ENCODE measurements around the gene SH3BGRL3. TPM values are rescaled to one million over a fixed set of nuclear protein-coding genes. Genes with fewer than 3 reads are reported as not detected.

The SH3BGRL3 gene
- total RNA-seq, 2 donors from 2014 or later, result 361 to 435 TPM

- Mint-ChIP-seq H3K27ac (no peak overlapping the region), H3K4me1 (peaks cover 4% of the 10 kb centered on the region), H3K4me3 (no peak overlapping the region), H3K36me3 (ENCODE audit: low read depth) (peaks cover 8% of the 10 kb centered on the region), H3K27me3 (no peaks in the 10 kb centered on the region)
- no peak for ATAC-seq
- H3K9me3 ChIP-seq (ENCODE audit: control insufficient read depth, low read length, poor library complexity, severe bottlenecking), result peaks cover 3% of the 10 kb centered on the region
- no peak for DNase-seq
Measured at GRCh38 chr1:26265405-26265804, 14.5 kb upstream of the SH3BGRL3 start.

GRCh38 chr1:26268290-26269197 lies 11.3 kb upstream of the SH3BGRL3 start:
- ATAC-seq (no peak), DNase-seq (no peak)
- Mint-ChIP-seq H3K4me3 (no peak overlapping the region), H3K36me3 (ENCODE audit: low read depth) (peaks cover 13% of the 10 kb centered on the region), H3K4me1 (peaks cover 4% of the 10 kb centered on the region), H3K27me3 (no peaks in the 10 kb centered on the region), H3K27ac (no peak overlapping the region)
- H3K9me3 ChIP-seq (ENCODE audit: control insufficient read depth, low read length, poor library complexity, severe bottlenecking), result peaks cover 3% of the 10 kb centered on the region

GRCh38 chr1:26269198-26269550 lies 10.7 kb upstream of the SH3BGRL3 start:
- Mint-ChIP-seq H3K4me3 (no peak overlapping the region), H3K27me3 (no peaks in the 10 kb centered on the region), H3K4me1 (peaks cover 4% of the 10 kb centered on the region), H3K27ac (no peak overlapping the region), H3K36me3 (ENCODE audit: low read depth) (peaks cover 13% of the 10 kb centered on the region)
- H3K9me3 ChIP-seq (ENCODE audit: control insufficient read depth, low read length, poor library complexity, severe bottlenecking), result peaks cover 3% of the 10 kb centered on the region
- no peak for ATAC-seq
- DNase-seq, result no peak

GRCh38 chr1:26274801-26275425 lies 5.0 kb upstream of the SH3BGRL3 start:
- DNase-seq (no peak), ATAC-seq (no peak)
- Mint-ChIP-seq H3K27me3 (no peaks in the 10 kb centered on the region), H3K4me3 (no peak overlapping the region), H3K36me3 (ENCODE audit: low read depth) (peaks cover 11% of the 10 kb centered on the region), H3K4me1 (peaks cover 36% of the 10 kb centered on the region), H3K27ac (peak overlapping the region; percentile 97)
- H3K9me3 ChIP-seq (ENCODE audit: control insufficient read depth, low read length, poor library complexity, severe bottlenecking), result no peaks in the 10 kb centered on the region

GRCh38 chr1:26275580-26276431 lies 4.1 kb upstream of the SH3BGRL3 start:
- Mint-ChIP-seq H3K4me1 (peaks cover 39% of the 10 kb centered on the region), H3K27ac (peak overlapping the region; percentile 97), H3K4me3 (peak overlapping the region; percentile 90), H3K27me3 (no peaks in the 10 kb centered on the region), H3K36me3 (ENCODE audit: low read depth) (peaks cover 14% of the 10 kb centered on the region)
- peak; percentile 62 to 76 (median 62) for DNase-seq
- ATAC-seq, result peak; percentile 64
- H3K9me3 ChIP-seq (ENCODE audit: control insufficient read depth, low read length, poor library complexity, severe bottlenecking), result no peaks in the 10 kb centered on the region

GRCh38 chr1:26276432-26276838 lies 3.5 kb upstream of the SH3BGRL3 start:
- peaks cover 45% of the 10 kb centered on the region for H3K4me1 Mint-ChIP-seq
- H3K36me3 Mint-ChIP-seq (ENCODE audit: low read depth), result peaks cover 17% of the 10 kb centered on the region
- H3K9me3 ChIP-seq (ENCODE audit: control insufficient read depth, low read length, poor library complexity, severe bottlenecking), result no peaks in the 10 kb centered on the region
- DNase-seq (no peak), ATAC-seq (no peak)
- peak overlapping the region; percentile 97 for H3K27ac Mint-ChIP-seq
- H3K27me3 Mint-ChIP-seq, result no peaks in the 10 kb centered on the region
- peak overlapping the region; percentile 52 for H3K4me3 Mint-ChIP-seq

- peaks cover 50% of the 10 kb centered on the region for H3K4me1 Mint-ChIP-seq
- peak overlapping the region; percentile 97 for H3K27ac Mint-ChIP-seq
- peaks cover 12% of the 10 kb centered on the region for H3K36me3 Mint-ChIP-seq (ENCODE audit: low read depth)
- peak overlapping the region; percentile 5 for H3K4me3 Mint-ChIP-seq
- ATAC-seq (no peak), DNase-seq (no peak)
- no peaks in the 10 kb centered on the region for H3K9me3 ChIP-seq (ENCODE audit: control insufficient read depth, low read length, poor library complexity, severe bottlenecking)
- no peaks in the 10 kb centered on the region for H3K27me3 Mint-ChIP-seq
Measured at GRCh38 chr1:26277261-26277661, 2.6 kb upstream of the SH3BGRL3 start.

- no peaks in the 10 kb centered on the region for H3K9me3 ChIP-seq (ENCODE audit: control insufficient read depth, low read length, poor library complexity, severe bottlenecking)
- H3K4me1 Mint-ChIP-seq, result peaks cover 54% of the 10 kb centered on the region
- peaks cover 11% of the 10 kb centered on the region for H3K36me3 Mint-ChIP-seq (ENCODE audit: low read depth)
- peak overlapping the region; percentile 97 for H3K27ac Mint-ChIP-seq
- H3K27me3 Mint-ChIP-seq, result no peaks in the 10 kb centered on the region
- no peak for DNase-seq
- H3K4me3 Mint-ChIP-seq, result peak overlapping the region; percentile 63
- ATAC-seq, result no peak
Measured at GRCh38 chr1:26277719-26278118, 2.2 kb upstream of the SH3BGRL3 start.

- peaks cover 60% of the 10 kb centered on the region for H3K4me1 Mint-ChIP-seq
- H3K4me3 Mint-ChIP-seq, result no peak overlapping the region
- H3K9me3 ChIP-seq (ENCODE audit: control insufficient read depth, low read length, poor library complexity, severe bottlenecking), result no peaks in the 10 kb centered on the region
- H3K36me3 Mint-ChIP-seq (ENCODE audit: low read depth), result peaks cover 11% of the 10 kb centered on the region
- ATAC-seq (no peak), DNase-seq (no peak)
- peak overlapping the region; percentile 97 for H3K27ac Mint-ChIP-seq
- H3K27me3 Mint-ChIP-seq, result no peaks in the 10 kb centered on the region
Measured at GRCh38 chr1:26278303-26278702, 1.6 kb upstream of the SH3BGRL3 start.

- H3K27me3 Mint-ChIP-seq, result no peaks in the 10 kb centered on the region
- H3K4me3 Mint-ChIP-seq, result peak overlapping the region; percentile 97
- no peak for DNase-seq
- H3K36me3 Mint-ChIP-seq (ENCODE audit: low read depth), result peaks cover 14% of the 10 kb centered on the region
- H3K4me1 Mint-ChIP-seq, result peaks cover 65% of the 10 kb centered on the region
- no peaks in the 10 kb centered on the region for H3K9me3 ChIP-seq (ENCODE audit: control insufficient read depth, low read length, poor library complexity, severe bottlenecking)
- ATAC-seq, result no peak
- peak overlapping the region; percentile 97 for H3K27ac Mint-ChIP-seq
Measured at GRCh38 chr1:26278724-26279455, 996 bp upstream of the SH3BGRL3 start.

- H3K36me3 Mint-ChIP-seq (ENCODE audit: low read depth), result peaks cover 19% of the 10 kb centered on the region
- H3K27me3 Mint-ChIP-seq, result no peaks in the 10 kb centered on the region
- DNase-seq, result no peak
- no peak for ATAC-seq
- peak overlapping the region; percentile 97 for H3K4me3 Mint-ChIP-seq
- no peaks in the 10 kb centered on the region for H3K9me3 ChIP-seq (ENCODE audit: control insufficient read depth, low read length, poor library complexity, severe bottlenecking)
- peak overlapping the region; percentile 97 for H3K27ac Mint-ChIP-seq
- peaks cover 78% of the 10 kb centered on the region for H3K4me1 Mint-ChIP-seq
Measured at GRCh38 chr1:26280333-26281042, 602 bp downstream of the SH3BGRL3 start.

Data from T-helper 17 cell (primary cell).